T-cell (primary cell): ENCODE measurements around the gene DLAT. TPM values are rescaled to one million over a fixed set of nuclear protein-coding genes. Genes with fewer than 3 reads are reported as not detected.
"Not testable (repeated sequence)": the region's sequence is repeated elsewhere in the genome, so short reads cannot be mapped to it uniquely, and the experiment has no call there.

ENCODE experiments used
- ATAC-seq, 4 experiments: fragments of 200-7000 bp in 3 of 4; fragments of 150-1000 bp in 1 of 4; cut with Tn5 transposase; replicated peaks in 1 of 4; 1 replicate in 3 of 4; 2 replicates in 1 of 4; pipeline ENCODE4 v1.10.0; 2021; ENCODE audit warnings: moderate library complexity in 3 of 4, mild to moderate bottlenecking in 2 of 4, moderate number of reproducible peaks in 1 of 4
- CTCF ChIA-PET, 2 donors: fragments of 300-600 bp; sonication (Branson Sonifier 250); formaldehyde crosslinking; loops; one replicate each; lab custom pipeline; 2022; ENCODE audit warnings: antibody characterized with exemption in 2 of 2; lab: Charles Lee
- POLR2A ChIA-PET, 2 donors: fragments of 300-600 bp; sonication (Branson Sonifier 250); formaldehyde crosslinking; loops; one replicate each; lab custom pipeline; 2022; ENCODE audit warnings: antibody characterized with exemption in 2 of 2; lab: Charles Lee
- DNase-seq, 35 experiments: peaks; one replicate each; pipeline versions ENCODE4 v3.0.0 to v3.0.0-alpha.2; 2013 to 2023
- H3K27ac ChIP-seq: one replicate; pipeline ENCODE4 v1.5.1; 2013; ENCODE audit warnings: low read length
- H3K27me3 ChIP-seq, 2 experiments: replicated peaks in 1 of 2; 1 replicate in 1 of 2; 2 replicates in 1 of 2; pipeline versions ENCODE4 v1.6.1 to v1.7.0; 2013; ENCODE audit warnings: low read length in 1 of 2, mixed read lengths in 1 of 2; ENCODE audit not compliant: control insufficient read depth in 2 of 2, insufficient read depth in 2 of 2; ENCODE audit errors: extremely low read depth in 1 of 2
- H3K36me3 ChIP-seq, 2 donors: 1 replicate in 1 of 2; 2 replicates in 1 of 2; pipeline versions ENCODE4 v1.6.1 to v1.7.0; 2013; ENCODE audit warnings: low read length in 1 of 2; ENCODE audit not compliant: control insufficient read depth in 2 of 2, insufficient read depth in 1 of 2; ENCODE audit errors: extremely low read depth in 1 of 2
- H3K4me1 ChIP-seq, 2 experiments: 1 replicate in 1 of 2; 2 replicates in 1 of 2; pipeline versions ENCODE4 v1.6.1 to v1.7.0; 2013; ENCODE audit warnings: low read length in 2 of 2, mixed read lengths in 1 of 2; ENCODE audit not compliant: insufficient read depth in 2 of 2, control insufficient read depth in 1 of 2; ENCODE audit errors: extremely low read depth in 1 of 2
- H3K4me3 ChIP-seq, 2 donors: 1 replicate in 1 of 2; 2 replicates in 1 of 2; pipeline versions ENCODE4 v1.5.1 to v1.7.0; 2013; ENCODE audit warnings: mild to moderate bottlenecking in 2 of 2, low read length in 1 of 2, moderate library complexity in 1 of 2; ENCODE audit not compliant: control insufficient read depth in 1 of 2; ENCODE audit errors: extremely low read depth in 1 of 2
- H3K9me3 ChIP-seq: 2 replicates; pipeline ENCODE4 v1.7.0; 2013
- H3K27ac Mint-ChIP-seq, 2 donors: one replicate each; pipeline ENCODE4 v1.8.0; 2020 to 2021; ENCODE audit warnings: mild to moderate bottlenecking in 2 of 2, mixed read lengths in 2 of 2
- H3K27me3 Mint-ChIP-seq, 2 donors: one replicate each; pipeline ENCODE4 v1.8.0; 2021 to 2022; ENCODE audit warnings: mixed read lengths in 2 of 2
- H3K36me3 Mint-ChIP-seq: one replicate; pipeline ENCODE4 v1.8.0; 2021; ENCODE audit warnings: mixed read lengths
- H3K4me1 Mint-ChIP-seq, 3 donors: one replicate each; pipeline ENCODE4 v1.8.0; 2020 to 2022; ENCODE audit warnings: mixed read lengths in 3 of 3, mild to moderate bottlenecking in 1 of 3
- H3K4me3 Mint-ChIP-seq, 3 donors: one replicate each; pipeline ENCODE4 v1.8.0; 2020 to 2022; ENCODE audit warnings: mild to moderate bottlenecking in 3 of 3, mixed read lengths in 3 of 3, moderate library complexity in 3 of 3
- H3K9me3 Mint-ChIP-seq, 3 donors: one replicate each; pipeline ENCODE4 v1.8.0; 2020 to 2022; ENCODE audit warnings: mixed read lengths in 3 of 3
- WGBS: methylation state at CpG from one replicate; pipeline ENCODE4 v1.1.5; 2013; ENCODE audit warnings: missing lambda C conversion rate; ENCODE audit not compliant: insufficient coverage; 5-methylcytosine and 5-hydroxymethylcytosine counted together
- total RNA-seq, 35 experiments: library from RNA in 6 of 35; stranded (reverse) in 6 of 35; fragments of 120-200 nt in 1 of 35; gene quantifications; one replicate each; pipeline versions ENCODE4 v1.2.1 to v1.2.4 and lab custom pipeline; 2013 to 2026

DLAT gene
- total RNA-seq, 5 donors from 2014 or later (not counting 1 experiment from before 2014, with no cell fraction given): 13.4 to 19.8 (median 18.7) TPM

DNA sequence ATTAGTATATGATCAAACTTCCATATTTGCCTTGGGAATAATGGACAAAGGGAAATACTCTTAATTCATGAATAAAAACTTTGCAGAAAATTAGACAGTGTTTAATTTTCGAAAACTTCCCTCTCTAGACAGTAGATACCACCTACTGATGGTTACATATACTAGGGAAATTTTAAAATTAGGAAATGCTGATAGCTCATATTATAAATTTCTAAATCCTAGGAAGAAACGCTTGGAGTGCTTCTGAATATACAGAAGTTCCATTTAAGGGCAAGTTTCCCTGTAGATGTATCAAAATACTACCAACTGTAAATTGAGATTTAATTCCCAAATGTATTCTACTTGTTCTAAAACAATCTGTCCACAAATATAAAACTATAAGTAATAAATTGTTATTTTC lies 70.1 kb downstream of the DLAT start:
- H3K4me1 ChIP-seq, H3K9me3 ChIP-seq, DNase-seq, H3K27me3 Mint-ChIP-seq, H3K4me3 ChIP-seq, H3K27ac ChIP-seq, H3K9me3 Mint-ChIP-seq, H3K27me3 ChIP-seq, H3K27ac Mint-ChIP-seq, ATAC-seq, H3K4me3 Mint-ChIP-seq: not testable (repeated sequence)
- H3K36me3 Mint-ChIP-seq: peaks cover 47% of the 10 kb centered on the region
- peaks cover 1 to 11% (median 10%) of the 10 kb centered on the region in 3 donors for H3K4me1 Mint-ChIP-seq
- WGBS: no CpG with 5 or more reads among the region's 2 CpGs
- H3K36me3 ChIP-seq: peaks cover 0 to 44% of the 10 kb centered on the region in 2 donors
- ChIA-PET CTCF (interaction anchor here in 1 of 2 donors (0.7 kb wide), 1 partner anchor 282 kb away, joined by 4 read pairs; no protein-coding TSS in a partner anchor), POLR2A (interaction anchor here in 1 of 2 donors (0.7 kb wide), 1 partner anchor 534 kb away, joined by 3 read pairs; no protein-coding TSS in a partner anchor)

DNA sequence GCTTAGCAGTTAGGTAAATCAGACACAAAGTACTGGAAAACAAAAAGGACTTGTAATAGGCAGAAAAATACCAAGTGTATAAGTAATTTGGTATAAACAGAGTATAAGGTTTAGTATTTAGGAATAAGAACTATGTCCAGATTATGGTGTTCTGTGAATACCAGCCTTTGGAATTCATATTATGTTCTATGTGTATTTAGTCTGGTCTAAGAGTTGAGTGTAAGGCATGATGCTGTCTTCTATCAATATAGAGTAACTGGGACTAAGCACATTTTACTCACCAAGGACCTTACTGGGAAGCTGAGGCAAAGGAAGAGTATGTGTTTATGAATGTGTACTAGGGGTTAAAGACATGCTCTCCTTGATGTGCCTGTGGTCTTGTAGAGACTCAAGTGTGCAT lies 71.0 kb downstream of the DLAT start:
- Mint-ChIP-seq H3K36me3 (peaks cover 45% of the 10 kb centered on the region), H3K9me3 (no peaks in the 10 kb centered on the region), H3K4me1 (peaks cover 0 to 11% (median 5%) of the 10 kb centered on the region in 3 donors), H3K27ac (no peak overlapping the region), H3K4me3 (no peak overlapping the region), H3K27me3 (no peaks in the 10 kb centered on the region)
- ATAC-seq (no peak), DNase-seq (no peak)
- Histone ChIP-seq H3K9me3 (no peaks in the 10 kb centered on the region), H3K4me3 (no peak overlapping the region), H3K27me3 (no peaks in the 10 kb centered on the region), H3K27ac (no peak overlapping the region), H3K4me1 (no peaks in the 10 kb centered on the region), H3K36me3 (peaks cover 0 to 36% of the 10 kb centered on the region in 2 donors)
- POLR2A ChIA-PET: no interaction called here
- CTCF ChIA-PET: interaction anchor here in 1 of 2 donors (0.6 to 1.0 kb wide), 2 partner anchors 18 to 1236 kb away, joined by 4 read pairs; no protein-coding TSS in a partner anchor

GRCh38 chr11:112097734-112098528 lies 72.7 kb downstream of the DLAT start:
- no peak for DNase-seq
- H3K27me3 ChIP-seq: no peaks in the 10 kb centered on the region
- H3K9me3 ChIP-seq: no peaks in the 10 kb centered on the region
- H3K36me3 ChIP-seq: peaks cover 0 to 26% of the 10 kb centered on the region in 2 donors
- CTCF ChIA-PET: interaction anchor here in 1 of 2 donors (0.5 kb wide), 1 partner anchor 13 kb away, joined by 3 read pairs; no protein-coding TSS in a partner anchor
- 96% methylated on average over 7 of the region's 11 CpGs for WGBS
- ATAC-seq: no peak
- no peaks in the 10 kb centered on the region for H3K27me3 Mint-ChIP-seq
- H3K27ac Mint-ChIP-seq: no peak overlapping the region
- no peak overlapping the region for H3K27ac ChIP-seq
- H3K9me3 Mint-ChIP-seq: no peaks in the 10 kb centered on the region
- H3K4me3 Mint-ChIP-seq: no peak overlapping the region
- H3K36me3 Mint-ChIP-seq: peaks cover 29% of the 10 kb centered on the region
- no peak overlapping the region for H3K4me3 ChIP-seq
- H3K4me1 ChIP-seq: no peaks in the 10 kb centered on the region
- H3K4me1 Mint-ChIP-seq: peaks cover 0 to 11% (median 0%) of the 10 kb centered on the region in 3 donors
- POLR2A ChIA-PET: interaction anchor here in 1 of 2 donors (0.6 kb wide), 1 partner anchor 1756 kb away, joined by 3 read pairs; no protein-coding TSS in a partner anchor

DNA sequence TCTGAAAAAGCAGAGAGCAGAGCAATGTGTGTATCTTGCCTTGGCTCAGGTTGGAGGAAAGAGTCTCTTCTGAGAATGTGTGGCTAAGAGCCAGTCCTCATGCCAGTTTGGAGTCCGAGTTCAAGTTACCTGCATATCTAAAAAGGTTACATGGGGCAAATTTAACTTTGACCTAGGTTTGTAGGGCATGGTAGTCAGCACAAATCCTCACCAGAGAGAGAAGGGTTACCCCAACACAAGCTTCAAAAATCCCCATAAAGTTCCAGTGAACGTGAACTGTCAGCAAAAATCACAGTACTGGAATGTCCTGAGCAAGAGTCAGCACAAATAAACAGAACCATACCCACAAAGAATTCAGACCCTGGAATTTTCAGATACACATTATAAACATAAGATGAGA lies 75.3 kb downstream of the DLAT start:
- Mint-ChIP-seq H3K27ac (no peak overlapping the region), H3K36me3 (peaks cover 26% of the 10 kb centered on the region)
- H3K4me3 ChIP-seq: no peak overlapping the region

GRCh38 chr11:112103446-112103845 lies 78.2 kb downstream of the DLAT start:
- Mint-ChIP-seq H3K9me3 (no peaks in the 10 kb centered on the region), H3K27ac (no peak overlapping the region), H3K4me1 (no peaks in the 10 kb centered on the region), H3K4me3 (no peak overlapping the region), H3K36me3 (peaks cover 11% of the 10 kb centered on the region), H3K27me3 (no peaks in the 10 kb centered on the region)
- CTCF ChIA-PET: interaction anchor here (0.6 to 1.7 kb wide), 4 partner anchors 10 to 514 kb away, joined by 3 to 6 read pairs (median 4); no protein-coding TSS in a partner anchor
- H3K4me1 ChIP-seq: no peaks in the 10 kb centered on the region
- no peak overlapping the region for H3K4me3 ChIP-seq
- WGBS: no CpG with 5 or more reads among the region's 6 CpGs
- H3K36me3 ChIP-seq: peaks cover 0 to 6% of the 10 kb centered on the region in 2 donors
- ATAC-seq: no peak
- POLR2A ChIA-PET: no interaction called here
- H3K27ac ChIP-seq: no peak overlapping the region
- no peaks in the 10 kb centered on the region for H3K27me3 ChIP-seq
- DNase-seq: no peak
- H3K9me3 ChIP-seq: no peaks in the 10 kb centered on the region

More for the DNA sequence above, 75.3 kb downstream of the DLAT start:
- Mint-ChIP-seq H3K4me1 (peaks cover 0 to 11% (median 0%) of the 10 kb centered on the region in 3 donors), H3K9me3 (no peaks in the 10 kb centered on the region), H3K4me3 (no peak overlapping the region), H3K27me3 (no peaks in the 10 kb centered on the region)
- Histone ChIP-seq H3K27me3 (no peaks in the 10 kb centered on the region), H3K36me3 (peaks cover 0 to 15% of the 10 kb centered on the region in 2 donors), H3K9me3 (no peaks in the 10 kb centered on the region), H3K27ac (no peak overlapping the region), H3K4me1 (no peaks in the 10 kb centered on the region)
- no peak for ATAC-seq
- no CpG with 5 or more reads among the region's 2 CpGs for WGBS
- CTCF ChIA-PET: no interaction called here
- POLR2A ChIA-PET: no interaction called here
- no peak for DNase-seq

- WGBS: no CpG with 5 or more reads among the region's 8 CpGs
- no peaks in the 10 kb centered on the region for H3K4me1 ChIP-seq
- POLR2A ChIA-PET: interaction anchor here in 1 of 2 donors (0.7 kb wide), 1 partner anchor 10 kb away, joined by 3 read pairs; no protein-coding TSS in a partner anchor
Measured at GRCh38 chr11:112106070-112106469, 80.9 kb downstream of the DLAT start.

More at GRCh38 chr11:112106070-112106469, 80.9 kb downstream of the DLAT start:
- no peak overlapping the region for H3K27ac ChIP-seq
- no peaks in the 10 kb centered on the region for H3K4me1 Mint-ChIP-seq
- no peaks in the 10 kb centered on the region for H3K9me3 Mint-ChIP-seq
- peaks cover 4% of the 10 kb centered on the region for H3K36me3 Mint-ChIP-seq
- H3K27me3 ChIP-seq: no peaks in the 10 kb centered on the region
- no peaks in the 10 kb centered on the region for H3K27me3 Mint-ChIP-seq
- peaks cover 0 to 6% of the 10 kb centered on the region in 2 donors for H3K36me3 ChIP-seq
- ATAC-seq: no peak
- H3K9me3 ChIP-seq: no peaks in the 10 kb centered on the region
- CTCF ChIA-PET: no interaction called here
- no peak overlapping the region for H3K27ac Mint-ChIP-seq
- no peak for DNase-seq
- H3K4me3 Mint-ChIP-seq: no peak overlapping the region
- no peak overlapping the region for H3K4me3 ChIP-seq
